Hematopoietic multipotent progenitor cell treated with erythropoietin and hydrocortisone succinate and interleukin-3 and kit ligand, for 6 days (in vitro differentiated cells): Measurements from ENCODE around the gene RABGAP1L.
"Not testable (repeated sequence)": the region's sequence is repeated elsewhere in the genome, so short reads cannot be mapped to it uniquely, and the experiment has no call there.

Source experiments
- DNase-seq: peaks from one replicate; pipeline ENCODE4 v3.0.0-alpha.2; 2015

Gene RABGAP1L

DNA sequence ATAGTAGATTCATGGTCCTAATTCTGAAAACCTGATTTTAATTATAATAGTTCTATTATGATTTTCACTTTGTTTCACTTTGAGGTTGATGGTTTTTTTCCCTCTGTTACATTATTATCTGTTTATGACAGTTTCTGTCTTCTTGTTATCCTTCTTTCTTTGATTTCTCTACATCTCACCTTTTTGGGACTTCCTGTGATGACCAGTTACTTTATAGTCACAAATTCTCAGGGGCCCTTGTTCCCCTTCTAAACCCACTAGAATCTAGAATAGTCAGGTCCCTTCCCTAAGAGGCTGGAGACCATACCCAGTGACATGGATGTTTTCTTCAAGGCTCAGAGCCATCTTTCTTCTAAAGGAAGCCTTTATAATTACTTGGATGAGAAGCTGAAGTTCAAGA lies 526.9 kb downstream of the RABGAP1L start:
- DNase-seq, result no peak

DNA sequence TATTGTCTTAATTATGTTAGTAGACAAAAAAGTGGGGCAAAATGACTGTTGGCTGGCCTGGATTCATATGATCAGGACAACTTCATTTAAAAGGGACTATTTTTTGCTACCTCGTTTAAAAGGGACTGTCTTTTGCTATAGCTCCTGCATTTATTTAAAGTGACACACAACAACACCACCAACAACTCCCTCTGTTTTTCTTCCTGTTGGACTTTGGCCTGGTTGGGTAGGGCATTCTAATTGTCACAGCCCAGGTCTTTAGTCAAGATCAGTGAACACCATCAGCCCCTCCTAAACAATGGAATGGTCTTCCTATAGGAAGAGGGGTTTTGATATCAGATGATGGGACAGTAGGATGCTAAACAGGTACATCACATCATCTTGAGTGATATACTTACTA lies 530.2 kb downstream of the RABGAP1L start:
- no peak for DNase-seq

DNA sequence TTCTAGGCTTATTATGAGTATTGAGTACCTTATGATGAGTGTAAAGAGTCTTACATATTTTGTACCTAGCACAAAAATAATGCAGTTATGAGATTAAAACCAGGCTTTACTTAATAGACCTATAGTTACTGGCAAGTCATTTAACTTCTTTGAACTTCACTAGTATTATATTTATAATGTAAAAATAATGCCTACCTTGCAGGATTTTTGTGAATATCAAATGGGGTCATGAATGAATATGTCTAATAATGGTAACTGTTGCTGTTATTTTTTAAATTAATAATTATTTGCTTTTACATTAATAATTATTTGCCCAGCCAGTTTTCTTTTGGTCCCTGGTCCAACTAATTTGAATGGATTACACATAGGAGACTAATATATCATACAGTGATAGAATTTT lies 530.9 kb downstream of the RABGAP1L start:
- no peak for DNase-seq

DNA sequence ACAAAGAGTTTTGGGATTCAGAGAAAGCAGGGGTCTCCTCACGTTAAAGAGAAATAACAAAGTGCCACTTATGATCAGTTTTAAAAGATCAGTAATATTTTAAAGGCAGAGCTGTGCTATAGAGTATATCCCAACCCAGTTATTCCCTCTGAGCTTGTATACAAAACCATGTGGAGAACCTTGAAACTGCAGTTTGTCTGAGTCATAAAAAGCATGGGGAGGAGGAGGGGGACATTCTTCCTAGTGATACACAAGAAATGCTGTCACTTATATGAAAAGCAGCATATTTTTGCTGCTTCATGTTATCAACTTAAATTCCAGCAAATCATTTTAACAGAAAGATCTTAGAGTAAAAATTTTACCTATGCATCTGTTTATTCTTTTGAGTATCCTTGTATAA lies 533.0 kb downstream of the RABGAP1L start:
- DNase-seq, result peak; percentile 5

DNA sequence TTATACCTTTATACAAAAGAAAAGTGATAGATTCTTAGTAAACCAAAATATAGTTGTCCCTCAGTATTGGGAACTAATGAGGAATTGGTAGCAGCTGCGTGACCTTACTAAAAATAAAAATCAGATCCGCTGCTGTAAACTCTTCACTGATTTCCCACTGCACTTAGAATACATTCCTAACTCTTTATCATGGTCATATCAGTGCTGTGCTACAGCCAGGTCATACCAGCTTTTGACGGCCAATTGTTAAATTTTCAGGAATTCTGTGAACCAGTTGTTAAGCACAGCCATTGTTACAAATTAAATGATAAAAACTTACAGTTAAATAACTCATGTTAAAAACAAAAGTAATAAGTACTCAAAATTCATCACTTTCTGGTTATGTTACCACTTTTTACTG lies 533.8 kb downstream of the RABGAP1L start:
- no peak for DNase-seq

DNA sequence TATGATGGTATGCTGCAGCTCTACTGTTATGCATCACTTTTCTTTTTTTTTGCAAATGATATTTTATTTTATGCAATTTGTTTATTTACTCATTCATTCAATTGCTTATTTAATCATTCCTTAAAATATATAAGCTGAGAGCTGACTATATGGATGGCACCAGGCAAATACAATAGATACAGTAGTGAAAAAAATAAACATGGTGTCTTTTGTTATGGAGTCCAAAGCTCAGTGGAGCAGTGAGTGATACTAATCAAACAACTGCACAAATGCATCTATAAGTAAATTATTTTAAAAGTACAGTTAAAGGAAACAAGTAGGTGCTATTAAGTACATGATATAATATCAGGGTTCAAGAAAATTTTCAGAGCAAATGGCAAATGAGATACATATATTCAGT lies 534.2 kb downstream of the RABGAP1L start:
- not testable (repeated sequence) for DNase-seq

DNA sequence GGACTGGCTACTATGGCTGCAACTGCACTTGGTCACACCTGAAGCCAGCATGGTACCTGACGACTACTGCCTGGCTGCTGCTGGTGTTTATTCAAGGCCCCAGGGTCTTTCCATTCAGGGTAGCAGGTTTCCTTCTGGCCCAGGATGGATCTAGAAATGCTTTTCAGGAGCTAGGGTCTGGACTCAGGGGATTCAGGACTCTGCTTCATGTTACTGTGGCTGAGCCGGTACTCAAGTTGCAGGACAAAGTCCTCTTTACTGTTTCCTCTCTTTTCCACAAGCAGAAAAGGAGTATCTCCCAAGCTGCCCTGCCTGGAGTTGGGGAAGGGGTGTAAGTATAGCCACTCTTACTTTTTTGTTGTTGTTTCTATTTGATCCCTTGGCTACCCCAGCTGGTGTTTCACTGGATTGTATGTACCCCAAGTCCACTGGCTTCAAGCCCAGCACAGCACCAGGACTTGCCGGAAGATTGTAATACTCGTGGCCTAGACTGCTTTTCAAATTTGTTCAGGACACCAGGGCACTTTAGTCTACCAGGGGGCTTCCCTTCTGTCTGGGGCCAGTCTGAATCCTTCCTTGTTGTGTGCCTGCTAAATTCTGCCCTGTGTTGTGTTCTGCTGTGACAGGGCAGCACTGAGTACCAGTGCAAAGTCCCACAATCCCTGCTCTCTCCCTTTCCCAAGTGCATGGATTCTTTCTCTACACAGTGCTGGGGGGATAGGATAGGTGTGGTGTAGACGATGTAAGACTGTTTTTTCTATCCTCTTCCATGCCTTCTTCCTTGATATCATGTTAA lies 536.9 kb downstream of the RABGAP1L start:
- DNase-seq, result no peak

DNA sequence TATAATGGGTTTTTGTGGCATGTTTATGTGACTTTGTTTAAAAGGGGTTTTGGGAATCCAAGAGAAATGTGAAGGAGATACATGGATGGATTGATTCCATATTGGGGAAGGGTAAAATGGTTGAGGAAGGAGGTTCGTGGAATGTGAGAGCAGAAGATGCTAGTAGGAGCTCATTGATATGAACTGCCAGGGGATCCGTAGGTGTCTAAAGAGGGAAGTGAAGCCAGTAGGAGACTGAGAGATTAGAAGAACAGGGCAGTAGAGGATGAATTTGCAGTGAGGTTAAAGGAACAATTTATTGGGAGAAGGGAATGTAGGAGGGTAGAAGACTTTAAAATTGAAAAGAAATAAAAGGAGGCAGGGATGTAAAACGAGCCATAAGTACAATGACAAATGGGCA lies 541.0 kb downstream of the RABGAP1L start:
- DNase-seq, result no peak

DNA sequence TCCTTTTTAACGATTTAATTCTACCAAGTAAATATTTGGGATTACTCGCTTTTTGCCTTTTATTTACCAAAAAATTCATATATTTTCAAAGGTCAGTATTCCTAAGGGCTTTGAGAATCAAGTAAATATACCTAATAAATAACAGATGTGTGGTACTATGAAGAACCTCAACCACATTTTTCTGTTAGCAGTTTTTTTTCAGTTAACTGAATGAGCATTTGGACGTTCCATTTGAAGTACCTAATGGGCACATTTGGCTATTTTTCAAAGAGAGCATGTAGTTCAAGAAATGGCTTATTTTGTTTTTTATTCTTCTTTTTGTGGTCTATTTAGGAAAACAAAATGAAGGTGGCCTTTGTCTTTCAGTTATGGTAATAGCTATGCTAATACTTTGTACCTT lies 541.5 kb downstream of the RABGAP1L start:
- DNase-seq, result no peak

DNA sequence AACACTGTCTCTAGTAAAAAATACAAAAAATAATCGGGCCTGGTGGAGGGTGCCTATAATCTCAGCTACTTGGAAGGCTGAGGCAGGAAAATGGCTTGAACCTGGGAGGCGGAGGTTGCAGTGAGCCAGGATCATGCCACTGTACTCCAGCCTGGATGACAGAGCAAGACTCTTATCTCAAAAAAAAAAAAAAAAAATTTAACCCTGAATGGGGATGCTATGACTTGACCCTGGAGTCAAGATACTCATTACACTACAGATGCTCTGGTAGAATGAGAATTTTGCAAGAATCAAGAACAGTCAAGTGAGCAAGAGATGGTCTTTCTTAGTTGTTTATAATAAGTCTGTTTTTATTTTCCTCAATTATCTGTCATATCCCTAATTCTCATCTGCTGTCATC lies 542.2 kb downstream of the RABGAP1L start:
- DNase-seq, result no peak

DNA sequence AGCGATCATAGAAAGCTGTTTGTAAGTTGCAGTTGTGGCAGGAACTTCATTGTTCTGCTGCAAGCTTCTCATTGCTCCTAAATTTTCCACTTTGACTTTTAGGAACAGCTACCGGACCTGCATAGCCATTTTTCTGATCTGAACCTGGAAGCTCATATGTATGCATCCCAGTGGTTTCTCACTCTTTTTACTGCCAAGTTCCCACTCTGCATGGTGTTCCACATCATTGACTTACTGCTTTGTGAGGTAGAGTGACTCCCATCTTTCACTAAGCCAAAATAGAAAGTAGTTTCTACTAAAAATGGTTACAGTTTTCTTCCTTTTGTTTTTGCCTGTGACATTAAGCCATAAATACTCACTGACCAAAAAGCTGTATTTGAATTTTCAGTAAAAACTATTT lies 542.7 kb downstream of the RABGAP1L start:
- DNase-seq, result no peak

DNA sequence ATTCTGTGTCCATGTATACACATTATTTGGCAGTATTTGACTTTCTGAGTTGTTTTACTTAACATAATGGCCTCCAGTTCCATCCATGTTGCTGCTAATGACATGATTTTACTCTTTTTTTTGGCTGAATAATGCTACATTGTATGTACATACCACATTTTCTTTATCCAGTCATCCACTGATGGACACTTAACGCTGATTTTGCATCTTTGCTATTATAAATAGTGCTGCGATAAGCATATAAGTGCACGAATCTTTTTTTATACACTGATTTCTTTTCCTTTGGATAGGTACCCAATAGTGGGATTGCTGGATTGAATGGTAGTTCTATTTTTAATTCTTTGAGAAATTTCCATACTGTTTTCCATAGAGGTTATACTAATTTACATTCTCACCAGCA lies 544.0 kb downstream of the RABGAP1L start:
- DNase-seq, result no peak

DNA sequence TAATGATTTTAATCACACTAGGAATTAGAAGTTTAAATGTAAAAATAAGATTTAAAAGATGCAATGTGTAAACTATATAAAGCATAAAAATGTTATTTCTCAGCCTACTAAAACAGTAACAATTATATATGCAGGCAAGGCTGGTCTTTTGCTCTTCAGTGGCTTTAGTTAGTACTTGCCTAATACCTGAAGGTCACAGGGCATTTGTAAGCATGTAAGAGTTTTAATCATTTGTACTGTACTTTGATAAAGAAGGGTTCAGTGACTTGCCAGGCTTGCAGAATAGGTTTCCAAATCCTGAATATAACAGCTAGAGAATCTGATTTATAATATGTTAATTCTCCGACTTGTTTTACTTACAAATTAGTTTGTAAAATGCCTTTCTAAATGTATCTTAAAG lies 545.0 kb downstream of the RABGAP1L start:
- DNase-seq, result no peak

DNA sequence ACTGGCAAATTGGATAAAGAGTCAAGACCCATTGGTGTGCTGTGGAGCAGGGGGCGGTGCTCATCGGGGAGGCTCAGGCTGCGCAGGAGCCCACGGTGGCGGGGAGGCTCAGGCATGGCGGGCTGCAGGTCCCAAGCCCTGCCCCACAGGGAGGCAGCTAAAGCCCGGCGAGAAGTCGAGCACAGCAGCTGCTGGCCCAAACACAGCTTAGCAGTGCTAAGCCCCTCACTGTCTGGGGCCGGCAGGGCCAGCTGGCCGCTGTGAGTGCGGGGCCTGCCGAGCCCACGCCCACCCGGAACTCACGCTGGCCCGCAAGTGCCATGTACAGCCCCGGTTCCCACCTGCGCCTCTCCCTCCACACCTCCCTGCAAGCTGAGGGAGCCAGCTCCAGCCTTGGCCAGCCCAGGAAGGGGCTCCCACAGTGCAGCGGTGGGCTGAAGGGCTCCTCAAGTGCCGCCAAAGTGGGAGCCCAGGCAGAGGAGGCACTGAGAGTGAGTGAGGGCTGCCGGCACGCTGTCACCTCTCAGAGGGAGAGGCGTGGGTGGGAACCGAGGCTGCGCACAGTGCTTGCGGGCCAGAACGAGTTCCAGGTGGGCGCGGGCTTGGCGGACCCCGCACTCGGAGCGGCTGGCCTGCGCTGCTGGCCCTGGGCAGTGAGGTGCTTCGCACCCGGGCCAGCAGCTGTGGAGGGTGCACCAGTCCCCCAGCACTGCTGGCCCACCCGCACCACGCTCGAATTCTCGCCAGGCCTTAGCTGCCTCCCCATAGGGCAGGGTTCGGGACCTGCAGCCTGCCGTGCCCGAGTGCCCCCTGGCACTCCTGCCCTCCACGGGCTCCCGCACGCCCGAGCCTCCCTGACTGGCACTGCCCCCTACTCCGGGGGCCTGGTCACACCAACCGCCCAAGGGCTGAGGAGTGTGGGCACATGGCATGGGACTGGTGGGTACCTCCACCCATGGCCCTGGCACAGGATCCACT lies 551.8 kb downstream of the RABGAP1L start:
- DNase-seq, result no peak

DNA sequence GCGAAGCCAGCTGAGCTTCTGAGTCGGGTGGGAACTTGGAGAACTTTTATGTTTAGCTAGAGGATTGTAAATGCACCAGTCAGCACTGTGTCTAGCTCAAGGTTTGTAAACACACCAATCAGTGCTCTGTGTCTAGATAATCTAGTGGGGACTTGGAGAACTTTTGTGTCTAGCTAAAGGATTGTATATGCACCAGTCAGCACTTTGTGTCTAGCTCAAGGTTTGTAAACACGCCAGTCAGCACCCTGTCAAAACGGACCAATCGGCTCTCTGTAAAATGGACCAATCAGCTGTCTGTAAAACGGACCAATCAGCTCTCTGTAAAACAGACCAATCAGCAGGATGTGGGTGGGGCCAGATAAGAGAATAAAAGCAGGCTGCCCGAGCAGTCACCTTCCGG lies 552.5 kb downstream of the RABGAP1L start:
- DNase-seq, result not testable (repeated sequence)

DNA sequence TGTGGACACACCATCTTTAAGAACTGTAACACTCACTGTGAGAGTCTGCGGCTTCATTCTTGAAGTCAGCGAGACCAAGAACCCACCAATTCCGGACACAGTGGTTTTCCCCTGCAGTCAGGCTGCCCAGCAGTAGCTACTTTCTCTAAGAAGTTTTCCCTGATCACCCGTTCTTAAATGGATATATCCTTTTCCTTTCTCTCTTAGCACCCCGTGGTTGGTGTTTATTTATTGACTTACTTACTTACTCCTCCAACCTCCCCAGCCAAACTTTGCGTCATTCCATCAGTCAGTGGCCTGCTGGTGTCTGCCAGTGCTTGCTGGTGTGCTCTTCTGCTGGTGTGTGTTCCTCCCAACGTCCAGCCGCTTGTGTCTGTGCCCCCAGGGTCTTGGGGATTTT lies 553.2 kb downstream of the RABGAP1L start:
- no peak for DNase-seq

DNA sequence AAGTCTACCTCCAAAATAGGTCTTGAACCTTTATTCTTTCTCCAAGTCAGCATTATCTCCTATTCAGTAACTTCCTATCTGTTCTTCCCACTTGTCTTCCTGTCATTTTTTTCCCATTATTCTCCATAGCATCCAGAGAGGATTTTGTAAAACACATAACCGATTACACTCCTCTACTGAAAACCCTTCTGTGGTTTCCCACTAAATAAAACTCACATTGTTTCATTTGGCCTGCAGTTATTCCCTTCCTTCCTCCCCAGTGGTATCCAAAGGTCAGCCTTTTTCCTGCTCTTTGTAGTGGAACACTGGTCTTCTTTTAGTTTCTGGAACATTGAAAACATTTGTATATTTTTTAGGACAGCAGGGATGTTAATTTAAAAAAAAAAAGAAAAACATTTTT lies 554.5 kb downstream of the RABGAP1L start:
- no peak for DNase-seq

DNA sequence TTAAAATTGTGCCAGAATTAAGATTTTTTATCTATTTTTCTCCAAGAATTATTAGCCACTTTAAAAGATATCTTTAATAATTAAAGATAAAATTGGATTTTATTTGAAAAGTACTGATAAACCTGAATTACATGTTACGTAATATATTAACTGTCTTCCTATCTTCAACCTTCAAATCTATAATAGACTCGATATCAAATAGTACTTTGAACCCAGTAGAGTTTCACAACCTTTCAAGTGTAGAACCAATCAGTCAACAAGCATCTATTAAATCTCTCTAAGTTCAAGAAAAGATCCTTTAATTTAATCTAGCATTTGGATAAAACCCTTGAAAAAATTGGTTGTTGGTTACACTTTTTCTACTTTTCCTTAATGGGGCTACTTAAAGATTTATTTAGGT lies 559.9 kb downstream of the RABGAP1L start:
- no peak for DNase-seq

DNA sequence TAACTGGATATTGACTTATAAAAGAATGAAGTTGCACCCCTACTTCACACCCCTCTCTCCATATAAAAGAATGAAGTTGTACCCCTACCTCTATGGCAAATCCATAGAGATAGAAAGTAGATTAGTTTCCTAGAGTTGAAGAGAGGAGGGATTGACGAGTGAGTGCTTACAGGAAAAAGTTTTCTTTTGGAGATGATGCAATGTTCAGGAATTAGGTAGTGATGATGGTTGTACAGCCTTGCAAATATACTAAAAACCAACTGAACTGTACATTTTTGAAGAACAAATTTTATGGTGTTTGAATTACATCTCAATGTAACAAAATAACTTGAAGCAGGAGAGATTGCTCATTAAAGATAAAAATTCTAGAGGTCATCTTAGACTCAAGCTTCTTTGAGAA lies 561.3 kb downstream of the RABGAP1L start:
- DNase-seq, result no peak

DNA sequence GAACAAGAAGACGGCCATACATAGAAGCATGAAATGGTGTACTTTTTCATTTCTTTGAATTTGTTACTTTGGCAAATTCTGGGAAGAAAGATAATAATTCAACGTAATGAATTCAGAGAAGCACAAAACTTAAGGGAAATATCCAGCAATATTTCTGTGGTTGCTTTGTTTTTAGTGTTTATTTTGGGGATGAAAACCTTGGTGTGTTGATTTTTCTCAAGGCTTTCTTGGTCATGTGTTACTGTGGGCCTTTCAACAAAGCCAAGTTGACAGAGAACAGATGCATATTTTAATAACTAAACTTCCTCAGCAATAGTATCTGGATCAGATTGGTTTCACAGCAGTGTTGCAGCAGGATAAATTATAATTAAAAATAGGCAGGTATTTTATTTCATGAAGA lies 561.9 kb downstream of the RABGAP1L start:
- no peak for DNase-seq

DNA sequence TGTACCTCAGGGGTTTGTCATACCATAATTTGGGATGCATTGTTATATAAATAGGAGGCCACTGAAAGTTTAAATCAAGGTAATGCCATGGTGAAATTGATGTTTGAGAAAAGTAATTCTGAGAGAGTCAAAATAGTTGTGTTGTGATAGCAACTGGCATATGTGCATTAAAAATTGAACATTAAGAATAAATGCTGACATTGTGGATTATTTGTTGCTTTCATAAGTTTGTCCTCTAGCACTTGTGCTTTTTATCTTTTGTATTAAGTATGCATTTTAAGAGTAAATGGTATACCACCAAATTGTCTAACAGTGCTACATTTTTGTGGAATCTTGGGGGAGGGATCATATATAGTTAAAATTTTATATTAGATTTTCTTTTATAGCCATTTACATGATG lies 564.5 kb downstream of the RABGAP1L start:
- DNase-seq, result no peak

DNA sequence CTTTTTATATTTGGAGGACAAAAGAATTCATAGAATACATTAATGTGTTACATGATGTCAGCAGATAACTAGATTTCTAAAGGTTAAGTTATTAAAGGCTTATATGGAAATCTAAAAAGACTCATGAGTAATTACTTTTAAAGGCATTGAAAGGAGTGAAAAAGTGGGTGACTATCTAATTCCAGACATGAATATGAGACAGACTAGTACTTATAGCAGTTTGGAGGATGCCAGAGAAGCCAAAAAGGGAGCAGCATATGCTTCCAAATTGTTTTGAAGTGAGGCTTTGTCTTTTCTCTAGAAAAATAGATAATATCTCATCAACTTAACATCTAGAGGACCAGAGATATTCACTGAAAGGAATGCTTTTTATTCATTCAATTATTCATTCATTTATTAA lies 564.9 kb downstream of the RABGAP1L start:
- no peak for DNase-seq

DNA sequence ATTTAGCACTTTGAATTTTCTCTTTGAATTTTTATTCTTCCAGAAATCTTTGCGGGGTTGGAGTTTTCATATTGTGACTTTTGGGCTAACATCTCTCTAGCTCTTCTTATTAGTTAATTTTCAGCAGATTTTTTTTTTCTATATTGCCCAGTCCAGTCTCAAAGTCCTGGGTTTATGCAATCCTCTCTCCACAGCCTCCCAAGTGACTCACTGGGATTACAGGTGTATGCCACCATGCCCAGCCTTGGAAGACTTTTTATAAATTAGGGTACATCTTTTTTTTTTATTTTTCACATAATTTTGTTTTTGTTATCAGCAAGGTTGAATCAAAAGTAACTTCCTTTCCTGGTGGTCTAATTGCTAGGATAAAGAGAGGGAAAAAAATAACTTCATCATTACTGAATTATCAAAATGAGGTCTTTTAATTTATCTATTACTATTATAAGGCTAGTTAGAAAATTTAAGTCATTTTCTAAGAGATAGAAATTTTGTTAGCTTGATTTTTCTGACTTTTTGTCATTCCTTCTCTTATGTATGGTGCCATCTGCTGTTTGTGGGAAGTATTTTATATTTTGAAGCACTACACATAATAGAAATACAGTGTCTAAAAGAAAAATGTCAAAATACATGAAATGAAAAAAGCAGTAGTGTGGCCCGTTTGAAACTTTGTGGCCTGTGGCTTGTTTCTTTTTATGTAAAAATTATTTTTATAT lies 567.0 kb downstream of the RABGAP1L start:
- DNase-seq, result peak; percentile 62
